HFF-Myc (cell line): ENCODE measurements around the gene STARD5.

Source experiments
- DNase-seq: peaks from one replicate; pipeline ENCODE4 v3.0.0-alpha.2; 2011; ENCODE audit warnings: low read depth; ENCODE audit errors: extremely low read depth
- H3K4me3 ChIP-seq: replicated peaks from 2 replicates; pipeline ENCODE4 v1.5.1; 2011; ENCODE audit warnings: low read depth, mild to moderate bottlenecking, control low read depth, low read length
- TF ChIP-seq, protein P1 (sequence below): IDR thresholded peaks from 2 replicates; pipeline ENCODE4 v1.5.1; 2012; ENCODE audit warnings: mild to moderate bottlenecking, low read depth, low read length, control low read depth; ENCODE audit errors: missing control alignments

STARD5 gene

DNA sequence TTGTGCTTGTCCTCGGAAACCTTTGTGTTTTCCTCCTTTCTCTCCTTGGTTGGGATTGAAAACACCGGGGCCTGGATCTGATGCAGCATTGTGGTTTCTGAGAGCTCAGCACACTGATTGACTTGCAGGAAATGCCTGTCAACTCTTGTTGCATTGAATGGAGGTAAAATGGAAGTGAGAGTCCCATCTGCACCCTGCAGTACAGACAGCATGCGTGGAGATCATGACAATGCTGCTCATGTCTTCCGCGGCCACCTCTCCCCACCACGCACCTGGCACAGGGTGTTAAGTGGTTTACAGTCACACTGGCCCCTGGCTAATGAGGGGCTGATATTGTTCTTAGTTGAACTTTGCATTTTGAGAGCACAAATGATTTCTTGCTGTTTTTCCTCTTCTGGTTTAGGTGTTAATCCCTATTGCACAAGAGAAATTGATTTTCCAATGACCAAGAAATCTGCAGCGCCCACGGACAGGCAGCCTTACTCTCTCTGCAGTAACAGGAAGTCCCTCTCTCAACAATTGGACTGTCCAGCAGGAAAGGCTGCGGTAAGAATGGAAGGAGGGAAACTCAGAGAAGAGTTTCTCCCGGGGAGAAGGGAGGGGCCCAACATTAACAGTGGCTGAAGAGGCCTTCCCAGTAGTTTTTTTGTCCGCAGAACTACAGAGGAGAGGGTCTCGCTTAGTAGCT lies 58.5 kb downstream of the STARD5 start:
- TF ChIP-seq, protein P1, sequence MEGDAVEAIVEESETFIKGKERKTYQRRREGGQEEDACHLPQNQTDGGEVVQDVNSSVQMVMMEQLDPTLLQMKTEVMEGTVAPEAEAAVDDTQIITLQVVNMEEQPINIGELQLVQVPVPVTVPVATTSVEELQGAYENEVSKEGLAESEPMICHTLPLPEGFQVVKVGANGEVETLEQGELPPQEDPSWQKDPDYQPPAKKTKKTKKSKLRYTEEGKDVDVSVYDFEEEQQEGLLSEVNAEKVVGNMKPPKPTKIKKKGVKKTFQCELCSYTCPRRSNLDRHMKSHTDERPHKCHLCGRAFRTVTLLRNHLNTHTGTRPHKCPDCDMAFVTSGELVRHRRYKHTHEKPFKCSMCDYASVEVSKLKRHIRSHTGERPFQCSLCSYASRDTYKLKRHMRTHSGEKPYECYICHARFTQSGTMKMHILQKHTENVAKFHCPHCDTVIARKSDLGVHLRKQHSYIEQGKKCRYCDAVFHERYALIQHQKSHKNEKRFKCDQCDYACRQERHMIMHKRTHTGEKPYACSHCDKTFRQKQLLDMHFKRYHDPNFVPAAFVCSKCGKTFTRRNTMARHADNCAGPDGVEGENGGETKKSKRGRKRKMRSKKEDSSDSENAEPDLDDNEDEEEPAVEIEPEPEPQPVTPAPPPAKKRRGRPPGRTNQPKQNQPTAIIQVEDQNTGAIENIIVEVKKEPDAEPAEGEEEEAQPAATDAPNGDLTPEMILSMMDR: no peak
- no peak for DNase-seq
- no peak overlapping the region for H3K4me3 ChIP-seq

DNA sequence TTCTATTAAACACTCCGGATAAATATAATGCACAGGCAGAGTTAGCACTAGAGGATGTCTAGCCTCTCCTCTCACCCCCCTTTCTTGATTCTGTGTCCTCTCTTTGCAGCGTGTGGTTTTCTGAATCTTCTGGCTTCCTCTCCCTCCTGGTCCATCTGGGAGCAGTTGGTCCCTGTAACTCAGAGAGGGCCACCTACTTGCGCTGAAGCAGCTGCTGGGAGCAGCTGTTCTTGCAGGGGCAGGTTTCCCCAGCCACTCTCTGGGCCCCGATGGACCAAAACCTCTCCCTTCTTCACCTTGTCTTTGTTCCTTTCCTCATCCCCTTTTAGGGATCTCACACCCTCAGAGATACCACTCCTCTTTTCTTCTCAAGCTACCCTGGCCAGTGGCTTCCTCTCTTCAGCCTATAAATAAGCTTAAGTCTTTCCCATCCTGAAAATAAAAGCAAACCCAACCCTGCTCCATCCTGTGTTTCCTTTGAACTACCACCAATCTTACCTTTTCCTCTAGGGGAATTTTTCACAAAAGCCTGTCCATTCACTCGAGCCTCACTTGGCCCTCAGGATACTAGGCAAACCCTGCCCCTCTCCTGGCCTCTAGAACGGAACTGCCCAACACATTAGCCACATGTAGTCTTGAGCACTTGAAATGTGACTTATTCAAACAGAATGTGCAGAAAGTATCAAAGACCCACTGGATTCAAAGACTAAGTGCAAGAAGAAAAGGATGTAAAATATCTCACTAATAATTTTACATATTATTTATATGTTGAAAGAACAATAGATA lies 59.7 kb downstream of the STARD5 start:
- TF ChIP-seq, protein P1: no peak
- H3K4me3 ChIP-seq: no peak overlapping the region
- DNase-seq: no peak

DNA sequence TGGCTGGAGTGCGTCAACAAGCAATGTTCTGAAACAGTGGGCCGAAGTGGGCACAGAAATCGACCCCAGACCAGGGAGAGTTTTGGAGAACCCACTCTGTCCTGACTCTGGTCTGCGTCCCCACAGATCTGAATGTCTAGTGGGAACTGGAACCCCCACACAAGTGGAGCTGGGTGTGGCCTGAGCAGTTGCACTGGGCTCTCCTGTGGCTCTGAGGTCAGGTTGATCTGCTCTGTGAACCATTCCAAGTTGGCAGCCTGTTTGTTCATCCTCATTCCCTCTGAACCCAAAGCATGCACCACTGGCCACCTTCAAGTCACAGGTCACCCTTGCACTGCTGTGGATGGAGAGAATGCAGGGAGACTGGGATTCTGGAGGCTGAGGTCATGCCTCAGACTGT lies 60.5 kb downstream of the STARD5 start:
- DNase-seq: no peak
- no peak overlapping the region for H3K4me3 ChIP-seq
- TF ChIP-seq, protein P1: no peak

DNA sequence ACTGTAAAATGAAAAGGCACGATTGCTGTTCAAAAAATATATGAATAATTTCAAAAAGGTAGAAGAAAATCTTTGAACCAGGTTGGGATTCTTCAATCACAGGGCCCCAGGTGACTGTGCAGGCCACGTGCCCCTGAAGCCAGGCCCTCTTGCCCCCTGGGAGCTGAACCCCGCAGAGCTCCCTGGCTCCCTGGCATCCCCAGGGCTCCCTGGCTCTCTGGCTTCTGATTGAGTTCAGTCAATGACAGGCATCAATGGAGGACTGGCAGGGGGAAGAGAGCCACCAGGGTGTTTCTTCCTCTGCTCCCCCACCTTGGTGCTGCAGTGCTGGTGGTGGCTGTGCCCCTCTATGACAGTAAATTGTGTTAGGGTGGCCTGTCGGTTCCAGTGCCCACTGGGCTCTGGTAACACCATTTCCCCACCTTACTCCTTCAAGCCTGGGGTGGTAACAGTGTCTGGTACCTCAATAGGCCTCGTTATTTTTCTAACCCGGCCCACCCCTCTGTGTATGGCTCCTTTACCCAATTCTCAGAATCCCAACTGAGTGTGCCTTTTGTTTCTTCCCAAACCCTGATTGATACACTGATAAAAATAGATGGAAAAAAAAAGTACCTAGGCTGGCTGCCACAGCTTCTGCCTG lies 62.6 kb downstream of the STARD5 start:
- TF ChIP-seq, protein P1: no peak
- no peak overlapping the region for H3K4me3 ChIP-seq
- DNase-seq: no peak

DNA sequence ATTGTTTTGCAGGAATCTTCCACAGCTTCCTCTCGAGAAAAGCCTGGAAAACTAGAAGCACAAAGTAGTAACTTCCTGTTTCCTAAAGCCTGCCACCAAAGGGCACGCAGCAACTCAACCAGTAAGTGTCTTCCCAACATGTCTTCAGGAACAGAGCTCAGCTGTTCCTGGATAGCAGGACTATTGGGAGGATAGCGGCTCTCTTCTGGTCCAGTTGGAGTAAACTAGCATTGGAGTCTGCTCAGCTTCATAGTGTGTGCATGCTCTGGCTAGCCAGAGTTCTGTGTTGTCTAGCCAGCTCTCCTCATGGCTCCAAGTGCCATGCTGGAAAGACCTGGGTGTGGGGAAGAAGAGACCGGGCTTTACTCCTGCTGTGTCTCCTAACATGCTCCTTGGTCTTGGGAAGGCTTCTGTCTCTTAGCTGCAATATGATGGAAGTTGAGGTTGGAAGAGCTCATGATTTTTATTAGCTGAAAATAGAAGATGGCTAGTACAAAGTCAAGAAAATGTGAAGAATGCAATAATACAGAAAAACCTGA lies 64.1 kb downstream of the STARD5 start:
- DNase-seq: no peak
- no peak overlapping the region for H3K4me3 ChIP-seq
- TF ChIP-seq, protein P1: no peak
